ENCODE results near the gene KRT39. TPM values are rescaled to one million over a fixed set of nuclear protein-coding genes. Genes with fewer than 3 reads are reported as not detected.

Gene KRT39
- total and polyA plus RNA-seq, 2 experiments from 2014 or later: not detected

DNA sequence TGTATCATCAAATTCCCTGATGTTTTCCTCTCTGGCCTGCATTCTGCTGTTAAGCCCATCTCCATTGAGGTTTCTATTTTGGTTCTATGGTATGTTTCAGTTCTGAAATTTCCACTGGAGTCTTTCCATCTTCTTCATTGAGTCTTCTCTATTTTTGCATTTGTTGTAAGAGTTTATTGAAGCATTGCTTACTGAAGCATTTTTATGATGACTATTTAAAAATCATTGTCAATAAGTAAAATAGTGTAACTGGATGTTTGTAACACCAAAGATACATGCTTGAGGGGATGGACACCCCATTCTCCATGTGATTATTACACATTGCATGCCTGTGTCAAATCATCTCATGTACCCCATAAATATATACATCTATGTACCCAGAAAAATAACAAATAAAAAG, 8.8 kb upstream of the KRT39 start:
- Histone ChIP-seq H4K20me1 (replicated peaks; ENCODE audit: insufficient read depth) (no peaks in the 10 kb centered on the region), H3K27ac (ENCODE audit: low read depth) (no peak overlapping the region), H3K79me2 (replicated peaks; ENCODE audit: insufficient read depth) (no peaks in the 10 kb centered on the region), H3F3A (replicated peaks; ENCODE audit: low read depth) (no peaks in the 10 kb centered on the region), H3K4me3 (no peak overlapping the region), H3K4me2 (no peak overlapping the region), H3K4me1 (ENCODE audit: insufficient read depth) (0 out of 2 replicates have a peak, but pooled peaks cover under 1% of the 10 kb centered on the region), H3K9me2 (ENCODE audit: insufficient read depth) (0 out of 2 replicates have a peak, but pooled peaks cover 3% of the 10 kb centered on the region), H3K27me3 (ENCODE audit: insufficient read depth) (no peaks in the 10 kb centered on the region), H2AFZ (no peak overlapping the region), H3K36me3 (ENCODE audit: insufficient read depth) (no peaks in the 10 kb centered on the region)
- Mint-ChIP-seq H3K4me3 (no peak overlapping the region), H3K27ac (no peak overlapping the region), H3K4me1 (peaks cover 5% of the 10 kb centered on the region; the same call in 2 of the 3 replicates), H3K9me3 (peaks cover 3% of the 10 kb centered on the region; the same call in 1 of the 3 replicates), H3K36me3 (ENCODE audit: low read depth) (no peaks in the 10 kb centered on the region), H3K27me3 (ENCODE audit: insufficient read depth, low read depth, poor library complexity) (no peaks in the 10 kb centered on the region)
- ATAC-seq: no peak
- no peak for DNase-seq (ENCODE audit: low spot score)
- TF ChIP-seq NANOG (IDR thresholded peaks at IDR 0.05; ENCODE audit: borderline replicate concordance) (no peak), ETS1 (IDR thresholded peaks at IDR 0.05) (no peak), JUNB (IDR thresholded peaks at IDR 0.05; ENCODE audit: unreplicated experiment) (no peak), CTCF (conservative IDR thresholded peaks at IDR 0.05; ENCODE audit: low read depth in 2 of 2) (no peak), CREB1 (CRISPR knock-in tag; IDR thresholded peaks at IDR 0.05; ENCODE audit: low read depth) (no peak), ZNF462 (CRISPR knock-in tag; IDR thresholded peaks at IDR 0.05) (no peak), EZH2phosphoT487 (IDR thresholded peaks at IDR 0.05; ENCODE audit: unreplicated experiment) (no peak), POLR2AphosphoS5 (IDR thresholded peaks at IDR 0.05; ENCODE audit: low read depth) (no peak), ZNF114 (CRISPR knock-in tag; IDR thresholded peaks at IDR 0.05) (no peak), EZH2 (IDR thresholded peaks at IDR 0.05; ENCODE audit: low read depth, unreplicated experiment) (no peak), STAT1 (IDR thresholded peaks at IDR 0.05; ENCODE audit: unreplicated experiment) (no peak), ZNF331 (CRISPR knock-in tag; IDR thresholded peaks at IDR 0.05; ENCODE audit: low read depth) (no peak)
- TF ChIP-seq, protein P1, sequence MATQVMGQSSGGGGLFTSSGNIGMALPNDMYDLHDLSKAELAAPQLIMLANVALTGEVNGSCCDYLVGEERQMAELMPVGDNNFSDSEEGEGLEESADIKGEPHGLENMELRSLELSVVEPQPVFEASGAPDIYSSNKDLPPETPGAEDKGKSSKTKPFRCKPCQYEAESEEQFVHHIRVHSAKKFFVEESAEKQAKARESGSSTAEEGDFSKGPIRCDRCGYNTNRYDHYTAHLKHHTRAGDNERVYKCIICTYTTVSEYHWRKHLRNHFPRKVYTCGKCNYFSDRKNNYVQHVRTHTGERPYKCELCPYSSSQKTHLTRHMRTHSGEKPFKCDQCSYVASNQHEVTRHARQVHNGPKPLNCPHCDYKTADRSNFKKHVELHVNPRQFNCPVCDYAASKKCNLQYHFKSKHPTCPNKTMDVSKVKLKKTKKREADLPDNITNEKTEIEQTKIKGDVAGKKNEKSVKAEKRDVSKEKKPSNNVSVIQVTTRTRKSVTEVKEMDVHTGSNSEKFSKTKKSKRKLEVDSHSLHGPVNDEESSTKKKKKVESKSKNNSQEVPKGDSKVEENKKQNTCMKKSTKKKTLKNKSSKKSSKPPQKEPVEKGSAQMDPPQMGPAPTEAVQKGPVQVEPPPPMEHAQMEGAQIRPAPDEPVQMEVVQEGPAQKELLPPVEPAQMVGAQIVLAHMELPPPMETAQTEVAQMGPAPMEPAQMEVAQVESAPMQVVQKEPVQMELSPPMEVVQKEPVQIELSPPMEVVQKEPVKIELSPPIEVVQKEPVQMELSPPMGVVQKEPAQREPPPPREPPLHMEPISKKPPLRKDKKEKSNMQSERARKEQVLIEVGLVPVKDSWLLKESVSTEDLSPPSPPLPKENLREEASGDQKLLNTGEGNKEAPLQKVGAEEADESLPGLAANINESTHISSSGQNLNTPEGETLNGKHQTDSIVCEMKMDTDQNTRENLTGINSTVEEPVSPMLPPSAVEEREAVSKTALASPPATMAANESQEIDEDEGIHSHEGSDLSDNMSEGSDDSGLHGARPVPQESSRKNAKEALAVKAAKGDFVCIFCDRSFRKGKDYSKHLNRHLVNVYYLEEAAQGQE (IDR thresholded peaks at IDR 0.05; ENCODE audit: unreplicated experiment): no peak

All from GM23338 (cell line).